Eye (tissue), 1 donor: Measurements from ENCODE around the gene OMP.
A peak's percentile ranks its signal among the peaks of the same experiment; 100 is the strongest.

Experiments used
- DNase-seq: peaks from one replicate; pipeline ENCODE4 v3.0.0-alpha.2; 2015

The OMP gene

DNA sequence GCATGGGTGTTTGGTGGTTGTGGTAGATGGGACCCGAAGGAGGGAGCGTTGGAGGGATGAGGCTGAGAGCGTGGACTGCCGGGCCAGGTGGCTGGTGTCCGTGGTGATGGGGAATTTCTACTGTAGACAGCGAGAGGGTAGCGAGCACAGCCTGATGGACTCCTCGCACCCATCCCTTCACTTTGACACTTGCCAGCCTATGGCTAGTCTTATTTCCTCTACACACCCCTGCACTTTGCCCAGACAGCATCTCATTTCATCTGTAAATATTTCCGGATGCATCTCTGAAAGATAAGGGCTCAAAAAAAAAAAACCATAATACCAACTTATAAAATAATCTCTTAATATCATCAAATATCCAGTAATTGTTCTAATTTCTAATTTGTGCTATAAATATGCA lies 5.8 kb downstream of the OMP start:
- no peak for DNase-seq

DNA sequence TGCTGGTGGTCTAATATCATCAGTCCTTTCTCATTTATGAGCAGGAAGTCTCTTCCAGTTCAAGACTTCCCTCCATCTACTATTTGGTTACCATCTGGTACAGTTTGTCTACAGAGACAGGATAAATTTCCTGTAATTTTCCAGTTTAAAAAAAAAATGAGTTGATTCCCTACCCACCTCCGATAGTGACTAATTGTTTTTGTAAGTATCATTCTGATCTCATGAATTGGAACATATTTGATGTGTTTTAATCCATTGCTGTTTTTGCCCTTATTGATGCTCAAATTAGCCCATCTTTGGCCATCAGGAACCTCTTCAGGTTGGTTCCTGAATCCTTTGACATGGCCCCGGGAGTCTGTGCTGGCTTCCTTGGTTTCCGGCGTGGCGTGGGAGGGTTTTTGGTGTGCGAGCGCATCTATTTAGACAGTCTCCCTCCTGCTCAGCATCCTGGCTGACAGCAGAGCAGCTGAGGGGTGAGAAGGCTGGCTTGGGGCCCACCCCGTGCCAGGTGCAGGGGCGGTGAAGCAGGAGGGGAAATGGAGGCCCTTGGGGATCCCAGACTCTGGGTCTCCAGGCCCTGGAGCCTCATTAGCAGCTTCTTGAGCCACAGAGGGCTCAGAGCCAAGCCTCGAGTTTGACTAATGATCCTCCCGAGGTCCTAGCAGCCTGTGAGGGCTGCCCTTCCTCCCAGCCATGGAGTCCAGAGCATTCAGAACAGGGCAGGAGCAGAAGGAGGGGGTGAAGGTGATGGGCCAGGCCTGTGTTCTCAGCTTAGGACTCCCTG lies 6.8 kb downstream of the OMP start:
- no peak for DNase-seq

DNA sequence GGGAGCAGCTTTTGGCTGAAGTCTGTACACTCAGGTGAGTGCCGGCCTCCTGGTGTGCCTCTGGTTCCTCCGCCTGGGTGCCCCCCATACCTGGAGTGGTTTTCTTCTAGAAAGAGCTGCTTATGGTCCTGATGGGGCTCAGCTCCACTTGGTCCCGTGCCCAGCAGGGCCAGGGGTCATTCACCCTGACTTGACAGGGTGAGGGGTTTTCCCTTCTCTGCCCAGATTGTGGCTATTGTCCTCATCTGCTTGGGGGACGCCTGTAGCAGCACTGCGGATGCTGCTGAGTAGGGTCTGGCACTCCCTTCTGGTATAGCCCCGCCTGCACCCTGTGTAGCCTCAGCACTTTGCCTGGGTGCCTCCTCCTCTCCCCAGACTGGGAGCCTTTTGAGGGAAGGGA lies 8.2 kb downstream of the OMP start:
- DNase-seq = no peak

DNA sequence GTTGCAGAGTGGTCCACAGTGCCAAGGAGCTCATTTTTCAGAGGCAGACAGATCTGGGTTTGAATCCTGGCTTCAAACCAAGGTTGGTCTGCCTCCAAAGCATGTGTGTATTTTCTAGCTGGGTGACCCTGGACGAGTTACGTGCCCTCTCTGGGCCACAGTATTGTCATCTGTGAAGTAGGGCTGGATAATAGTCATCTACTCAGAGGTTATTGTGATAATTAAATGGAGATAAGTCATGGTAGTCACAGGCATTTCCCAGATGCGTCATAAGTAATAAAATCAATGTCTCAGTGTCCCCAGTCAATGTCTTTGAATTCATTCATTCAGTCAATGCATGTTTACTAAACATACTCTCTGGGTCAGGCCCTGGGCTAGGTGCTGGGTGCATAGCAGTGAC lies 8.6 kb downstream of the OMP start:
- DNase-seq = no peak

DNA sequence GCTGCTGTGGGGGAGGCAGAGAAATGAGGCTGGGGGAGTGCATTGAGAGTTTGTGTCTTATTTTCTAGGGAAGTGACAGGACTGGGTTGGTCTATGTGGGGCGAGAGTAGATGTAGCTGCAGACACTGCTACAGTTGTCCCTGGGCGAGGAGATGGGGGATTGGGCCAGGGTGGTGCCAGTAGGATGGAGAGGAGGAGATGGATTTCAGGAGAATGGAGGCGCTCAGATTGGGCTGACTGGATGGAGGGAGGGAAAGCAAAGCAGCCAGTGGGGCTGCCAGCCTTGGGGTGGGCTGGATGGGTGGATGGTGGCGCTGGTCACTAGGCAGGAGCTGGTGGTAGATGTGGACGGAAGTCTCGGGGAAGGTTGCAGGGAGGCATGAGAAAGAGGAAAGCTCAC lies 9.3 kb downstream of the OMP start:
- DNase-seq = no peak

DNA sequence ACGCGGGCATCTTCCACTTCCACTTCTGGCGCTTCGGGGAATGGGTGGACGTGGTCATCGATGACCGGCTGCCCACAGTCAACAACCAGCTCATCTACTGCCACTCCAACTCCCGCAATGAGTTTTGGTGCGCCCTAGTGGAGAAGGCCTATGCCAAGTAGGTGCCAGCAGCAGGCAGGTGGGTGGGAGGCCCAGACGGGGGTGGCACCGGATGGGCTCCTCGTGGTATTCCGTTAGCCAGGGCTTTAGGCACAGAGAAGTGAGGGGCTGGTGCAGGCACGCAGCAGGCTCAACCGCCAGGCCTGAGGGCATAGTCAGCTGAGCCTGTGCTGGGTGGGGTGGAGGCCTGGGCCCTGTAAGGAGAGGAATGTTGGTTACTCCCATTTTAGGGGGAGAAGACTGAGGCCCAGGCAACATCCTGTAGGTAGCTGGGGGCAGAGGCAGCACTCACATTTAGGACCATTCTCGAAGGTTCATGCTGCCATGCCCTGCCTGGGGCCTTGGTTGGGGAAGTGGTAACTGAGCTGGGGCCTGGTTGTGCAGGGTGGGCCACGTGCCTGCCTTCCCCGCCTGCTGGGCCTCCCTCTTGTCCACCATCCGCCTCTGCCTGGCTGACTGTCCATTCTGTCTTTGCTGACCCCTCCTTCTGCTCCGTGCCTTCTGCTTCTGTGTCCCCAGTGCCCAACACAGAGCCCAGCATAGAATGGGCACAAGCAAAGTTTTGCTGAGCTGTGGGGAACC lies 10.2 kb downstream of the OMP start:
- no peak for DNase-seq

DNA sequence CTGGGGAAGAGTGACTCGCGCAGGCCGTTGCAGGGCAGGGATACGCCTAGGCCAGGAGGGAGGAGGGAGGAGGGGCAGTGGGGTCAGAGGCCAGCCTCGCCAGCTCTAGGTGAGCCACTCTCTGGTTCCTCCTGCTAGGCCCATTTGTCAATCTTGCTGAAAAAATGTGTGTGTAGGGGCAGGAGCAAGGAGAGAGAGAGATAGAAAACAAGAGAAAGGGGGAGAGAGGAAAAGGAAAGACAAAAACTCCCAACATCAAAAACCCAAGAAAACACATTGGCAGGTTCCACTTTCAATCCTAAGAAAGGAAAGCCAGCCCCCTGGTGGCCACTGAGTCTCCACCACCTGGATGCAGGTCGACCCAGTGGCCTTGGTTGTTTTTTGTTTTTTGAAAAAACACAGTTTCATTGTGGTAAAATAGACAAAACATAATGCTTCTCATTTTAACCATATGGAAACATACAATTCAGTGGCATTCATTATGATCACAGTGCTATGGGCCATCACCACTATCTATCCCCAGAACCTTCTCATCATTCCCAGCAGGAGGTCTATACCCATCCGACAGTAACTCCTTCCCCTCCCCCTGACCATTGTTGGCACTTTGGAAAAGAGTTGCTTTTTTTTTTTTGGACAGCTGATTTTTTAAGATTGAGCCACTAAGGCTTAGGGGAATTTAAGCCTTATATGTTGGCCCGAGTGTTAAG lies 10.9 kb downstream of the OMP start:
- DNase-seq = peak; percentile 50

DNA sequence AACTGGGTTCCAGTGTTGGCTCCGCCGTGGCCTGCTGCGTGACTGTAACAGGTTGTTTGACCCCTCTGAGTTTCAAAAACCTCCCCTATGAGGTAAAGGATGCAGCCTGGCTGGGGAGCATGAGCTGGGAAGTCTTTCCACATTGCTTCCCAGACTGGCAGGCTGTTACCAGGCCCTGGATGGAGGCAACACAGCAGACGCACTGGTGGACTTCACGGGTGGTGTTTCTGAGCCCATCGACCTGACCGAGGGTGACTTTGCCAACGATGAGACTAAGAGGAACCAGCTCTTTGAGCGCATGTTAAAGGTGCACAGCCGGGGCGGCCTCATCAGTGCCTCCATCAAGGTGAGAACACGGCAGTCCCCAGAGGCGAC lies 11.4 kb downstream of the OMP start:
- no peak for DNase-seq

DNA sequence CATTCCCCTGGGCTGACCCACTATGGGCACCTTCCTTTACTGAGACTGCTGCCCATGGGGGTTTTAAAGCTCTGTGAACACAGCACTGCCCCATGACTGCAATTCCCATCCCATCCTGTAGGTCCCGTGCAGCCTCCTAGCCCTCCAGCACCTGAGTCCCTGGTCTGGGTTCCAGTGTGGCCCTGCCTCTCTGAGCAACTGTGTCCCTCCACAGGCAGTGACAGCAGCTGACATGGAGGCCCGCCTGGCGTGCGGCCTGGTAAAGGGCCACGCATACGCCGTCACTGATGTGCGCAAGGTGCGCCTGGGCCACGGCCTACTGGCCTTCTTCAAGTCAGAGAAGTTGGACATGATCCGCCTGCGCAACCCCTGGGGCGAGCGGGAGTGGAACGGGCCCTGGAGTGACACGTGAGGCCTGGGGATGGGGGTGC lies 12.6 kb downstream of the OMP start:
- DNase-seq = no peak

DNA sequence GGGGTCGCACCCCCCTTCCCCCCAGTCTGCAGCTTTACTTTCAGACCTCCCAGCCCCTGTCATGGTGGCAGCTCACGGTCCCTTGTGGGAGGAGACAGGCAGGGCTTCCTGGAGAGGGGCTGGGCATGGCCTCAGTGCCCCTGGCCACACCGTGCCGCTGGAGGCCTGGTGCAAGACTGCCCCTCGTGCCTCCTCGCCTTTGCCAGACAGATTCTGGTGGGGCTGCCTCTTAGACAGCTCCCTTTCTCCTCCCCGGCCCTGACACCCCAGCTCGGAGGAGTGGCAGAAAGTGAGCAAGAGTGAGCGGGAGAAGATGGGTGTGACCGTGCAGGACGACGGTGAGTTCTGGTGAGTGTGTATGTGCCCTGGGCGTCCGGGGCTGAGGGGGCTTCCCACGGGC lies 13.3 kb downstream of the OMP start:
- no peak for DNase-seq

DNA sequence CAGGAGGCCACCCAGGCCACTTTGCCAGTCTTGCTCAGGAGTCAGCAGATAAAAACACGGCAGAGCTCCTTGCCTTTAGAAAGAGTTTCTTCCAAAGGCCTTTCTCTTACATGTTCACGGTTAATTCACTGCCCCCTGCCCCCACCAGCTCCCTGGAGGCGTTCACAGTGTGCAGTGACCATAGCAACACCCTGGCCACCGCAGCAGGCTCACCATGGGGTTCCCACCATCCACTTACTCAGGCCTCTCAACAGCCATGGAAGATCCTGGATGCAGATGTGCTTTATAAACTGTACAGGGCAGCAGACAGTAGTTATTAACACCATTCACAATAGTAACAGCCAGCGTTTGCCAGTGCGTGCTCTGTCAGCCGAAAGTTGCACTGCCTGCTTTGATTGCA lies 14.9 kb downstream of the OMP start:
- DNase-seq = peak; percentile 40

DNA sequence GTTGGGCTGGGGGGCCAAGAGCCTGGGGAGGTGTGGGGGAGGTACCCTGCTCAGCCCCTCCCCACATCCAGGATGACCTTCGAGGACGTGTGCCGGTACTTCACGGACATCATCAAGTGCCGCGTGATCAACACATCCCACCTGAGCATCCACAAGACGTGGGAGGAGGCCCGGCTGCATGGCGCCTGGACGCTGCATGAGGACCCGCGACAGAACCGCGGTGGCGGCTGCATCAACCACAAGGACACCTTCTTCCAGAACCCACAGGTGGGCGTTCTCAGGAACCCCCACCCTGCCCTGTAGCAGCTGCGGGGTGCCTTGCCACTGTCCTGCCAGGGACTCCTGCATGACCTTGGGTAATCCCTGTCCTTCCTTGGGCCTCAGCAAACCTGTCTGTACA lies 15.4 kb downstream of the OMP start:
- DNase-seq = no peak

DNA sequence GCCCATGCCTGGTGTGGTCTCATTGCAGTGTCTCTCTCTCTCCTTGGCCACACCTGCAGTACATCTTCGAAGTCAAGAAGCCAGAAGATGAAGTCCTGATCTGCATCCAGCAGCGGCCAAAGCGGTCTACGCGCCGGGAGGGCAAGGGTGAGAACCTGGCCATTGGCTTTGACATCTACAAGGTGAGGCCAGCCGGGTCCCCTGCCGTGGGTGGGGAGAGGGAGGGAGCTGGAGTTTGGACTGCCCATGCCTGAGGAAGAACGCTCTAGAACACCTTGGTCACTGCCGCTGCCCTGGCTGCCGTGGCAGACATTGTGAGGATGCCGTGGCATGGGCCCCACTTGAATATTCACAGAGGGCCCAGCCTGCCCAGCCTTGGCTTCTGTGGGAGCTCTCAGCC lies 16.3 kb downstream of the OMP start:
- no peak for DNase-seq

DNA sequence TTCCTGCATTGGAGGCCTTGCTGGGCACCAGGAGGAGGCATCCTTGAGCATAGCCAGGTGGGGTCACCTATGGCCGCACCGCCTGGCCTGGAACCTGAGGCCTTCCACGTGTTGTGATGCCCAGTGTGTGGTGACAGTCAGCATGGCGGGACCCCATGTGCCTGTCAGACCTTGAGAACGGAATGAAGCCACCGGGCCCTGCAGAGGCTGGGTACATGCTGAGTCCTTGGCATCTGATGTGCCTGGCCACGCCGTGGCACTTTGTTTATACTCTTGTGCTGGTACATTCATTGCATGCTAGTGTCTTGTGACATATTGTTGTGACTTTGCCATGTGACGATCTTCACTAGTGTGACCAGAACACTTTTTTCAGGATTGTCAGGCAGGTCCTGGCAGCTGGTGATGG lies 16.9 kb downstream of the OMP start:
- no peak for DNase-seq

DNA sequence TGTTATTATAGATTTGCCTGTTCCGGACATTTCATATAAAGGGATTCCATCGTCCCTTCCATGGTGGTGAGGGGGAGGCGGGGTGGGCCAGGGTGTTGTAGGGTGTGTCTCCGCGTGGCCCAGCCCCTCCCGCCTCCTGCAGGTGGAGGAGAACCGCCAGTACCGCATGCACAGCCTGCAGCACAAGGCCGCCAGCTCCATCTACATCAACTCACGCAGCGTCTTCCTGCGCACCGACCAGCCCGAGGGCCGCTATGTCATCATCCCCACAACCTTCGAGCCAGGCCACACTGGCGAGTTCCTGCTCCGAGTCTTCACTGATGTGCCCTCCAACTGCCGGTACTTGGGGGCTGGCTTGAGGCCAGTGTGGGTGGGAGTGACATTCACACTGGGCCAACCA lies 17.9 kb downstream of the OMP start:
- DNase-seq = no peak

DNA sequence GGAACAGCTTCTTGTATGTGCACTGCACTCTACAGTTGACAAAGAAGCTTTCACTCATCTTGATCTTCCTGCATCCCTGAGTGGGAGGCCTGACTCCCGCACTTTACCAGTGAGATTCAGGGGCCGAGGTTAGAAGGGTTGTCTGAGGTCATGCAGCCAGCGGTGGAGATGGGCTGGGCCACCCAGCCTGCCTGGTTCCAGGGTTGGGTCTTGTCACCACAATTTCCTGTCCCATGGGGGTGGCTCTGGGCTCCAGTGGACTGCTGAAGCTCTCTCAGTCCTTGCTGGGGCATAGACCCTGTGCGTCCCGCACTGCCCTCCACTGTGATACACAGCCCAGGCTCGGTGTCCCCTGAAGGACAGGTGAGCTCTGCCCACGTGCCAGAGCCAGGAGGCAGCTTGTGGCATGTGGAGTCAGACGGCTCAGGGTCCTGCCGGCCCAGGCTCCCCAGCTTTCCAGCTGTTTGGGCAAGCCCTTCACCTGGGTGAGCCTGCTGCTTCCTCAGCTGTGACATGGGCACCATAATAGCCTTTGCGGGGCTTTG lies 18.5 kb downstream of the OMP start:
- DNase-seq = no peak

DNA sequence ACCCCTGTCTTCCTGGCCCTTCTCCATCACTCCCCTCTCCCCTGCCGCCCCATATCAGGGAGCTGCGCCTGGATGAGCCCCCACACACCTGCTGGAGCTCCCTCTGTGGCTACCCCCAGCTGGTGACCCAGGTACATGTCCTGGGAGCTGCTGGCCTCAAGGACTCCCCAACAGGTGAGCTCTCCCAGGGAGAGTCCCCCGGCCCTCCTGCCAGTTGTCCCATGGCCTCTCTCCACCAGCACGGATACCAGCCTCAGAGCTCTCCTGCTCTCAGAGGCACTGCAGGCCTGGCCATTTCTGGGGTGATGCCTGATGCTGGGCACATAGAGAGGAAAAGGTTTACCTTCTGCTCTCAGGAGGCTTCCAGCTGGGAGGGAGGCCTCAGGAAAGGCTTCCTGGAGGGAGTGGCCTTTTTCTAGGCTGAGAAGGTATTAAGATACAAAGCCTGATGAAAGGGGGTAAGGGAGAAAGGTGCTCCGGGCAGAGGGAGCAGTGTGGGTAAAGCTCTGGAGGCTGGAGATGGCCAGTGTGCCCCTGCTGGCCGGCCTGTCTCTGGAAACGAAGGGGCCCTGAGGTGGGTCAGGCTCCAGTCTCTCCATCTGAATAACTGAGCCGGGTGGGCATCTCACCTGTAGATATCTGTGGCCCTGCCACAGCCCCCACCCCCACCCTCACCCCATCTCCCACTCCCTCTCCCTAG lies 19.4 kb downstream of the OMP start:
- no peak for DNase-seq

DNA sequence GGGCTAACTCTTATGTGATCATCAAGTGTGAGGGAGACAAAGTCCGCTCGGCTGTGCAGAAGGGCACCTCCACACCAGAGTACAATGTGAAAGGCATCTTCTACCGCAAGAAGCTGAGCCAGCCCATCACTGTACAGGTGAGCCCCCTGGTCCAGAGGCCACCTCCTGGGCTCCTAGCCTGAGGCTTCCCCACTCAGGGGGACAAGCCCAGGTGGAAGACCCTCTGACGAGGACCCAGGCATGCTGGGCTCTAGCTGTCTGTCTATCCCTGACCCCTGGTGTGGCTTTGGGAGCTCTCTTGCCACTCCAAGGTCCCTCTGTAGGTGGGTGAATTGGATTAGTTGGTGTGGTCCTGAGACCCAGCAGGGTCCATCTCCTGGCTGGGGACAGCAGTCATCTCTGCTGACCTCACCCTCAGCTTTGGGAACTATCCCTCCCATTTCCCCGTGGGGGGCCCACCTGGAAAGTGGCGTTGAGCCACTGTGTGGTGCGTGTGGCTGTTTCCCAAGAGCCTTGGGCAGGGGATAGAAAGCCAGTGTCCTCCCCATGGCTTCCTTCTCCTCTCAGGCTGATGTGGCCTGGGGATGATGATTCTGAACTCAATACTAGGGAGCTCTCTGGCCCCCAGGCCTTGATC lies 20.1 kb downstream of the OMP start:
- DNase-seq = no peak

DNA sequence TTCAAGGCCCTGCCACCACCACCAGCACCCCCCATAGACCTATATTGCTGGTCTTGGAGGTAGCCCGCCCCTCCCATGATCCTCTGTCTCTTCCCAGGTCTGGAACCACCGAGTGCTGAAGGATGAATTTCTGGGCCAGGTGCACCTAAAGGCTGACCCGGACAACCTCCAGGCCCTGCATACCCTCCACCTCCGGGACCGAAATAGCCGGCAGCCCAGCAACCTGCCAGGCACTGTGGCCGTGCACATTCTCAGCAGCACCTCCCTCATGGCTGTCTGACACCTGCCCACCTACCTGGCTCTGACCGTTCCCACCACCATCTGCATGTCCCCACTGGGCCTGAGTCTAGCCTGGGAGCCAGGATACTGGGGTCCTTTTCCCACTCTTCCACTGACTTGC lies 21.0 kb downstream of the OMP start:
- DNase-seq = no peak

DNA sequence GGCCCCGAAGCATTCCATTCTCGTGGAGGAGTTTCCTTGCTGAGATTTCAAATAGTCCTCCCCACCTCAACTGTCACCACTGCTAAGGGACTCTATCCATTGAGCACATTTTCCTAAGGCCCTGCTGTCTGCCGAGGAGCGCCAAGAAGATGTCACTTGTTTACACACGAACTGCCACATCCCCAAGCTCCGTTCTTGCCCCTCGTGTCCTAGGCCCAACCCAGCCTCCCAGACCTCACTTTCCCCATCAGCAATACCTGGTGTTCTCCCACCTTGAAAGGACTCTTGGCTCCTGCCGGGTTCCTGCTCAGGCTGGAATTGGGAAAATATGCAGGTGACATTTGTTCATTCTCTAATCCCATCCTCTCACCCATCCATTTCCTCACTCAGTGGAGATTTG lies 21.4 kb downstream of the OMP start:
- DNase-seq = no peak

DNA sequence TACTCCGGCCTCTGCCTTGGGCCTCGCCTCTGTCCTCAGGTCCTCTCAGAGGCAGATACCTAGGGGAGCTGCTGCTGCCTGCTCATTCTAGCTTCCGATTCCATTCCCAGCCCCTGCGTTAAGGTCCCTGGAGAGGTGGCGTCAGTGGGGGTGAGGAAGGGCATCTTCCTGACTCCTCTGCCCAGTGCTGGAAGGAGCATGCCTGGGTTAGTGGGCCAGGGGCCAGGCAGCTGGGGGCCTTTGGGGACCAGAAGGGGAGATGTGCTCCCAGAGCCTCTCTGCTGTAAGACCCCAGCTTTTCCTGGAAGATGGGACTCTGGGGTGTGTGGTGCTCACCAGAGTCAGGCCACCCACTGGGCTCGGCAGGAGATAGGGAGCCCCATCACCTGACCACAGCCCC lies 21.8 kb downstream of the OMP start:
- no peak for DNase-seq

DNA sequence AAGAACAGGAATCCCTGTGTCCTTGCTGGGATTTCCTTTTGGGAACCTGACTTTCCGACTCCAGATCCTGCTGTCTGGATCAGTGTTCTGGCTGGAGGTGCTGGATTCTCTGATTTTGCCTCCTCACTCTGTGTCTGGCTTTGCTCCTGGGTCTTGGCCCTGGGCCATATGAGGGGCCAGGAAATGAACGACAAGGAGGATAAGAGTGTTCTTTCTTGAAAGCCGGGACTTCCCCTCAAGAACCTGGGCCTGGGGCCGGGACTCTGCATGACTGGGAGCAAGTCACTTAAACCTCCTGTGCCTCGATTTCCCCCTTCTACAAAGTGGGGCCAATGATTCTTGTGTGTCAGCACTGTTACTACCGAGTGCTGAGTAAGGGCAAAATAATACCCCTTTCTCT lies 22.6 kb downstream of the OMP start:
- DNase-seq = no peak

DNA sequence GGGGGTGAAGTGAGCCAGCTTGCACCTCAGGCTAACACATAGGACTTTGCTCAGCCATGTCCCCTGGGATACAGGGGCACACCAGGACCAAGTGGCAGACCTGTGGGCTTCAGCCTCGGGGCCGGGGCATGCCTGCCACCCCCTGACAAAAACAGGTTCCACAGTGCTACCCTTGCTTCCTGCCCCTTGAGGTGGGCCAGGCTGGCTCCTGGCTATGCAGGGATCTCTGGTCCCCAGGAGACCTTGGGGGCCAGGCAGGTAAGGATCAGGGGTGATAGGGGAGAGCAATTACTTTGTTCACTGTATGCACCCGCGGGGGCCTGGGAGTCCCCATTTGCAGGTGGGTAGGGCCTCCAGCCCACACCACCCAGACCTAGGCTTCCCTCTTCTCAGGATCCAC lies 23.1 kb downstream of the OMP start:
- DNase-seq = no peak
